Ramos (cell line): ENCODE measurements around the gene PAF1.

Experiments
- in situ Hi-C: fragments of 300-500 bp; cut with MboI; formaldehyde crosslinking; loops from one replicate; pipeline ENCODE4 v1.14.3; 2022; ENCODE audit warnings: low sequenced_read_pairs; ENCODE audit not compliant: unreplicated experiment

PAF1 gene

DNA sequence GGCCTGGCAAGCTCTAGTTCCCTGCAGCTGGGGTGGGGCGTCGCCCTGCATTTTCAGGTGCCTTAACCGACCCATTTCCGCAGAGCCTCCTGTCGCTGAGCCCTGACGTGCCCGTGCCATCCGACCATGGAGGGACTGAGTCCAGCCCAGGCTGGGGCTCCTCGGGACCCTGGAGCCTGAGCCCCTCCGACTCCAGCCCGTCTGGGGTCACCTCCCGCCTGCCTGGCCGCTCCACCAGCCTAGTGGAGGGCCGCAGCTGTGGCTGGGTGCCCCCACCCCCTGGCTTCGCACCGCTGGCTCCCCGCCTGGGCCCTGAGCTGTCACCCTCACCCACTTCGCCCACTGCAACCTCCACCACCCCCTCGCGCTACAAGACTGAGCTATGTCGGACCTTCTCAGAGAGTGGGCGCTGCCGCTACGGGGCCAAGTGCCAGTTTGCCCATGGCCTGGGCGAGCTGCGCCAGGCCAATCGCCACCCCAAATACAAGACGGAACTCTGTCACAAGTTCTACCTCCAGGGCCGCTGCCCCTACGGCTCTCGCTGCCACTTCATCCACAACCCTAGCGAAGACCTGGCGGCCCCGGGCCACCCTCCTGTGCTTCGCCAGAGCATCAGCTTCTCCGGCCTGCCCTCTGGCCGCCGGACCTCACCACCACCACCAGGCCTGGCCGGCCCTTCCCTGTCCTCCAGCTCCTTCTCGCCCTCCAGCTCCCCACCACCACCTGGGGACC is 16.9 kb upstream of the PAF1 start:
- in situ Hi-C loops, result no loop called here

DNA sequence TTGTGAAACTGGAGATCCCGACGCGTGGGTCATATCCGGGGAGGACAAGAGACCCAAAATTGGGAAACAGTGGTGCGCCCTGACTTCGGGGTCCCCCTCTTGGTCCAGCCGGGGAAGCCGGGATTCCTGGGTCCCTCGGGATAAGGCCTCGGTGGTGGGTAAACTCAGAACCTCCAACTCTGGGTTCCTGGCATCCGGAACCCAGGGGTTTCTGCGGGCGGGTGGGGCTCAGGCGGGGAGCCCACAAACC is 16.4 kb upstream of the PAF1 start:
- in situ Hi-C loops, result no loop called here

DNA sequence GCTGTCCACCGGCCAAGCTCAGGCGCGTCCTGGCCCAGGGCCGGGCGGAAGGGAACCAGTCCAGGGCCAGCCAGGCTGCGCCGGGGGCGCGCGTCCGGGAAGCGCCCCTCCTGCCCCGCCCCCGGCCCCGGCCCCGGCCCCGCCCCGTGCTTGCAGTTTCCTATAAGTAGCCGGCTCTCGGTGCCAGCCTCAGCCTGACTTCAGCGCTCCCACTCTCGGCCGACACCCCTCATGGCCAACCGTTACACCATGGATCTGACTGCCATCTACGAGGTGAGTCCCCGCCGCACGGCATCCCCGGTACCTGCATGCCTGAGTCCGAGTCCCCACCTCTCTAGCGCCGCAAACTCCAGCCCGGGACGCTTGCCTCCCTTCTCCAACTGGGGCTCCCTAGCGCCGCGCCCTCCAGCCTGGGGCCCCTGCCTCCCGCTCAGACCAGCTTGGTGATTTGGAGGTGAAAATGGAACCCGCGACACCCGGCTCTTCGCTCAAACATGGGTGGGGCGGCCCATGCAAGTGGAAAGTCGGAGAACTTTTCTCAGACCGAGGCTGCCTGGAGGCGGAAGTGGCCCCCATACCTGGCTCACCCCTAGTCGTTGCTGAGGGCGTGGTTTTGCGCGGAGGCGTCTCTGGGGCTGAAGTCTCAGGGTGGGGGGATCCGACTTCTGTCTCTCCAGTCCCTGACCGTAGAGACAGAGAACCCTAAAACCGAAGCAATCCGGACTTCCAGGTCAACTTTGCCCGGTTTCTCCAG is 15.9 kb upstream of the PAF1 start, which contains the start of gene ZFP36:
TSS of gene ZFP36 (plus strand) at position 192 of the 754 bp plus-strand sequence. CDS start at position 250, 58 bp downstream.
- in situ Hi-C loops, result no loop called here

DNA sequence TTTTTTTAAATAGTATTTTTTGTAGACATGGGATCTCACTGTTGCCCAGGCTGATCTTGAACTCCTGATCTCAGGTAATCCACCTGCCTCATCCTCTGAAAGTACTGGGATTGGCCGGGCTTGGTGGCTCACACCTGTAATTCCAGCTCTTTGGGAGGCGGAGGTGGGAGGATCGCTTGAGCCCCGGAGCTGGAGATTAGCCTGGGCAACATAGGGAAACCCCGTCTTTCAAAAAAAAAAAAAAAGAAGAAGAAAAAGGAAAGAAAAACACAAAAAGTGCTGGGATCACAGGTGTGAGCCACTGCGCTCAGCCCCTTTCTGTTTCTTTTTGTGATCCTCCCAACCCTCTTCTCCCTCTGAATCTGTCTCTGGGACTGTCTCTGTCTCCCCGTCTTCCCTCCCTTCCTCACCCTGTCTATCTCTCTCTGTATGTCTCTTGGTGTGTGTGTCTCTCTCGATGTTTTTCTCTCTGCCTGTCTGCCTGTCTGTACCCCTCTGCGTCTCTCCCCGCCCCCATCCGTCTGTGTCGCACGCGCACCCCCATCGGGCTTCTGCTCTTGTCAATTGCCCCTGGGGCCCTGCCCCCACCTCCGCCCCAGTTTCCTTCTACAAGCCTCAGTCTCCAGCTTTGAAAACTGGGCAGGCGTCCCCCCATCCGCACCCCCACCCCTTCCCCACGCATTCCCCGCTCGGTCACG is 15.2 kb upstream of the PAF1 start:
- in situ Hi-C loops, result no loop called here

DNA sequence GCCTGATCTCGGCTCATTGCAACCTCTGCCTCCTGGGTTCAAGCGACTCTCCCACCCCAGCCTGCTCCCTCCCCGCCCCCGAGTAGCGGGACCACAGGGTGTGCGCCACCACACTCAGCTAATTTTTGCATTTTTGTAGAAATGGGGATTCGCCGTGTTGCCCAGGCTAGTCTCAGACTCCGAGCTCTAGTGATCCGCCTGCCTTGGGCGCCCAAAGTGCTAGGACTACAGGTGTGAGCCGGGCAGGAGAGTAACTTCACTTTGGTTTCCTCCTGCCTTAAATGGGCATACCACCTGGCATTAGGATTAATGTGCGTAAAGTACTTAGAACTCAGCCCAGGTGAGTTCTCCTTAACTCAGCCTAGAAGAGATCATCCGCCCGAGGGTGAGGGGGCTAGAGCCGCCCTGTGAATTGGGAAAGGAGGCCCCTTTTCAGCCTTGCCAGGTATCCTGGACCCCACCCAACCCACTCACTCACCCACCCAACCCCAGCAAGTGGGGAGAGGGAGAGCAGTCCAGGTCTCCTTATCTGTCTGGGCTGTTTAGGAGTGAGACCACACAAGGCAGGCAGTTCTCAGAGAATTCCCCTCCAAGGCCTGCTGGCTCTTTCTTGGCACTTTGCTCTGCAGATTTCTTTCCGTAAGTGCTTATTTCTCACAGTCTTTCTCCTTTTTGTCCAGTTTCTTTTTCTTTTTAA is 14.5 kb upstream of the PAF1 start:
- in situ Hi-C loops, result no loop called here

DNA sequence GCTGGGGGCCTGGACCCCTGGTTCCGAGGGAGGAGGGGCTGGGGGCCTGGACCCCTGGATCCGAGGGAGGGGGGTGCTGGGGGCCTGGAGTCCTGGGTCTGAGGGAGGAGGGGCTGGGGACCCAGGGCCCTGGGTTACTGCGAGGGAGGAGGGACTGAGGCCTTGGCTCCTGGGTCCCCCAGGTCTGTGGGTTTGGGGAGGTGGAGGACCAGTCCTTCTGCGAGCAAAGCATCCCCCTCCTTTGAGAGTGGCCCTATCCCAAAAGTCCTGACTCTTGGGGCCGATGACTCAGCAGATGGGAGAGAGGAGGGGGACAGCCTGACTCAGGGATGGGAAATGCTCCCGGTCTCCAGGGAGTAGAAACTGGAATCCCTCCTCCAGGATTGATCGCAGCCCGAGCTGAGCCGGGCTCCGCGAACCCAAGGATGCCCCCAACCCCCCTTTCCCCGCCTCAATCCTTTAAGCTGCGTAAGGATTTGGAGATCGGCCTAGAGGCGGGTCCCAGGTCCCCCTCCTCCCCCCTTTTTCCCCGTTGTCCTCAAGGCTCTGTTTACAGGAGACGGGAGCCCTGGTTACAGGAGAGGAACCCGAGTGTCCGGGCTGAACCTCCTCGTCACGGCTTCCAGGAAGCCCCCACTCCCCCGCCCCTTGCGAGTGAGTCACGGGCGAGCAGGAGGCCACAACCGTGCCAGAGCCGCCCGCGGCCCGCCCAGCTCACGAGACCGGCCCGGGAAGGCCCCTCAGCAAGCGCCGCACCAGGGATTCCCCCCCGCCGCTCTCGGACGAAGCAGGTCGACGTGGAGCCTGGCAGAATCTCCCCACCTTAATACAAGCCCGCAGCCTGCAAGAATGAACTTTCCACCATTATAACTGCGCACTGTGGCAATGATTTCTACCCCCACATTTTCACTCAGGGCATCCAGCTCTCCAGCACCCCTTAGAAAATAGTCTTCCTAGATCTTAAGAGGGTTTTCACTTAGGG is 12.7 kb upstream of the PAF1 start:
- in situ Hi-C loops, result no loop called here

DNA sequence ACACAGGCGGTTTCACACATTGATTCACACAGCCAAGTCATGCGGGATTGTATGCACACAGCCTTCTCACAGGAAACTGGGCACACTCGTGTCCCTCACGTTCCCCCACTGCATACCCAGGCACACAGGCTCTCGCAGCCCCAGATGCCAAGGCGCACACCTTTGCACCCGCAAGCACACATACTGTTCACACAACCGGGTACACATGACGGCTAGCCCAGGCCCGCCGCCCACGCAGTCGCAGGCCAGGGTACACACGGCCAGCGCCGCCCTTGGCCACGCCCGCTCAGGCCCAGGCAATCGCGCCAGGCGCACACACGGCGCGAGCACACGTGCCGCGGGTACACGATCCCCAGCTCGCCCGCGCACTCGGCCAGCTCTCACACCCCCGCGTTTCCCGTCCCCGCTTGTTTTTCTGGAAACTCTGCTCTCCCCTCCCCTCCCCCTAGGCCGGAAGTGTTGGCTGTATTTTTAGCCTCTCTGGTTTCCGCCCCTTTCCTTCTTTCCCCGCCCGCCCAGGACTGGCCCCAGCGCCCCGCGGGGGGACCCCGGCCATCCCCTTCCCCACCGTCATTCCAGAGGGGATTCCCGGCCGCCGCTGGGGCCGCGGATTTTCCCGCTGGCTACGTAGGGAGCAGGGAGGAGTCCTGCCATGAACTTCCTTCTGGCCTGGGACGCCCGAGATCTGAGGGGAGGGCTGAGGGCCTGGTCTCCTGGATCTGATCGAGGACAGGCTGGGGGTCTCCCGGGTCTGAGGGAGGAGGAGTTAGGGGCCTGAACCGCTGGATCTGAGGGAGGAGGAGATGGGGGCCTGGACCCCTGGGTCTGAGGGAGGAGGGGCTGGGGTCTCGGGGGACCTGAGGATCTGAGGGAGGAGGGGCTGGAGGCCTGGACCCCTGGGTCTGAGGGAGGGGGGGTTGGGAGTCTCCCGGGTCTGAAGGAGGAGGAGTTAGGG is 11.7 kb upstream of the PAF1 start:
- in situ Hi-C loops, result no loop called here

DNA sequence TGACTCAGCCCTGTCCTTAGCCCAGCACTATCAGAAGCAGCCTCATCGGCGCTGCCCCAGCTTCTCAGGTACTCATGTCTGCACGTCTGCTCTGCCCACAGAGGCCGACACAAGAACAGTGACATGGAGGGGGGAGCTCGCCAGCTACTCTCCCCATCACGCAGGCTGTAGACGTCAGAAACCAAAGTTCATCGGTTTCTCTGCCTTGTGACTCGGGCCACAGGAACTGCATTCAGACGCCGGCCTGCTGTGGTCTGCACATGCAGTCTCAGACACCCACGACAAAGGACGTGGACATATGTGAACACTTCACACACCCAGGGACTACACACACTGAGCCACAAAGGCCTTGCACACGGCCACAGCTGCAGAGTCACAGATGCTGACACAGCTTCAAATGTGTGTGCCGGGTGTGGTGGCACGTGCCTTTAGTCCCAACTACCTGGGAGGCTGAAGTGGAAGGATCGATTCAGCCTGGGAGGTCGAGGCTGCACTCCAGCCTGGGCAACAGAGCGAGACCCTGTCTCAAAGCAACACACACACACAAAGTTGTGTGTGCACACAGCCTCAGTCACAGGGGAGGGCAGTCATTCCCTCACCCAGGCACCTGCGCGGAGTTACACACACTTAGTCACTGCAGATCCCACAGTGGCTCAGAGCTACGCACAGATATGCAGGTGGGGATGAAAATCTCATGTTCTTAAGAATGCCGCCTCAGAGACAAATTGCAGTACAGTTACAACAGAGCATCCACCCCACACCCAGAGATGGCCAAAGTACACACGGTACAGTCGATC is 10.8 kb upstream of the PAF1 start:
- in situ Hi-C loops, result no loop called here

DNA sequence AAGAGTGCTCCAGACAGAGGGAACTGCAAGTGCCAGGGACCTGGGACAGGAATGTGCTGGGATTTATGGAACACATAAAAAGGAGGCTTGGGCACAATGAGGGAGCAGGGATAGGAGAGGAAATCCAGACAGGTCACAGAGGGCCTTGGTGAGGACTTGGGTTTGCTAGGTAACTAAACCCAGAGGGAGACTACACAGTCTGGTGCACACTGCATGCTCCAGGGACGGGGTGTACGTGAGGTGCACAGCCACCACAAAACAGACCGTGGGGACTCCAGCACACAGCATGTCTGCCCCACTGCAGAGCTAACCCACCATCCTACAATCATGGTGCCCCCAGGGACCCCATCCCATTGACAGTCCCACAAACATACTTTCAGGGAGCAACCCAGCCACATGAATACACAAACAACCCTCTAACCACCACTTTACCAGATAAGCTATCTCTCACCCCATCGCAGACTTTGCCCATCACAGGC is 10.2 kb upstream of the PAF1 start:
- in situ Hi-C loops, result no loop called here

DNA sequence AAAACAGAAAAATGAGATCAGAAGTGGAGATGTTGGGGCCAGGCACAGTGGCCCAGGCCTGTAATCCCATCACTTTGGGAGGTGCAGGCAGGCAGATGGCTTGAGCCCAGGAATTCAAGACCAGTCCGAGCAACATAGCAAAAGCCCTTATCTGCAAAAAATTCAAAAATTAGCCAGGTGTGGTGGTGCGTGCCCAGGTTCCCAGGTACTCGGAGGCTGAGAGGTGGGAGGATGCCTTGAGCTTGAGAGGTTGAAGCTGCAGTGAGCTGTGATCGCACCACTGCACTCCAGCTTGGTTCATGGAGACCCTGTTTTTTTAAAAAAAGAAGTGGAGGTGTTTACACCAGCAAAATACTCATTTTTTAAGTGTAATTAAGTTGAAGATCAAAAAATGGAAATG is 9.2 kb upstream of the PAF1 start:
- in situ Hi-C loops, result no loop called here

DNA sequence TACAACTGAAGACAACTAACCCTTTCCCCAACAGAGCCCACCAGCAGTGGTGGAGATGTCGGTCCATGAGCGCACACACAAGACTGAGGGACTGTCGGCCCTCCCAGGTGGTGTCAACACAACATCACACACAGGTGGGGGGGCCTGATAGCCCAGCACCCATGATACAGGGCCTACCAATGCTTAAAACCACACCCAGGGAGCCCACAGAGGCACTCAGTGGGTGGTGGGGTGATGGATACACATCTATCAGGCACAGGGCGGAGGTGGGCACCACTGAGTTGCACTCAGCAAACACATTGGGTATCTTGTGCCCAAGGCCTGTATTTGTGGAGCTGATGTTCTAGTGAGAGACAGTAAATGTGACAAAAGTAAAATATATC is 8.8 kb upstream of the PAF1 start:
- in situ Hi-C loops, result no loop called here

DNA sequence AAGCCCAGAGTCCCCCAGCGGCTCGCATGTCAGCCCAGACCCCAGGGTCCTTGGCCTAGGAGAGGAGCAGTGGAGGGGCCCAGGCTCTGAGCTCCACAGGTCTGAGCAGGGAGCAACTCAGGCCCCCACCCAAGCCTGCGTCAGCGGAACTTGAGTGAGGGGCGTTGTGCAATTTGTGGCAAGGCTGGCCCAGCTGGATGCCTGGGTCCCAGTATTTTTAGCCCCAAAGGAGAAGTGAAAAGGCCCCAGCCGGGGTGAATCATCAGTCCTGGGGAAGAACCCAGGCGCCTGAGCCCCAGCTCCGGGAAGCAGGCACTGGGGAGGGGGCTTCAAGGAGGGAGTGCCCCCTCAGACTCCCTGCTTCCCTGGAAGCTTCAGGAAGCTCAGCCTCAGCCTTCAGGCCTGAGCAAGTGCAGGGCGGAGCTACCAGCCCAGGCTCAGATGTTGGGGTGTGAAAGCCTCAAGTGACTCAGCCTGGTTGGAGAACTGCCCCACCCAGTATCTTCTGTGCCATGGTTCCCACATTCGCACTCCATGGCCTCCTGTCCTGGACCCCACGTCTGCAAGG is 7.5 kb upstream of the PAF1 start:
- in situ Hi-C loops, result no loop called here

DNA sequence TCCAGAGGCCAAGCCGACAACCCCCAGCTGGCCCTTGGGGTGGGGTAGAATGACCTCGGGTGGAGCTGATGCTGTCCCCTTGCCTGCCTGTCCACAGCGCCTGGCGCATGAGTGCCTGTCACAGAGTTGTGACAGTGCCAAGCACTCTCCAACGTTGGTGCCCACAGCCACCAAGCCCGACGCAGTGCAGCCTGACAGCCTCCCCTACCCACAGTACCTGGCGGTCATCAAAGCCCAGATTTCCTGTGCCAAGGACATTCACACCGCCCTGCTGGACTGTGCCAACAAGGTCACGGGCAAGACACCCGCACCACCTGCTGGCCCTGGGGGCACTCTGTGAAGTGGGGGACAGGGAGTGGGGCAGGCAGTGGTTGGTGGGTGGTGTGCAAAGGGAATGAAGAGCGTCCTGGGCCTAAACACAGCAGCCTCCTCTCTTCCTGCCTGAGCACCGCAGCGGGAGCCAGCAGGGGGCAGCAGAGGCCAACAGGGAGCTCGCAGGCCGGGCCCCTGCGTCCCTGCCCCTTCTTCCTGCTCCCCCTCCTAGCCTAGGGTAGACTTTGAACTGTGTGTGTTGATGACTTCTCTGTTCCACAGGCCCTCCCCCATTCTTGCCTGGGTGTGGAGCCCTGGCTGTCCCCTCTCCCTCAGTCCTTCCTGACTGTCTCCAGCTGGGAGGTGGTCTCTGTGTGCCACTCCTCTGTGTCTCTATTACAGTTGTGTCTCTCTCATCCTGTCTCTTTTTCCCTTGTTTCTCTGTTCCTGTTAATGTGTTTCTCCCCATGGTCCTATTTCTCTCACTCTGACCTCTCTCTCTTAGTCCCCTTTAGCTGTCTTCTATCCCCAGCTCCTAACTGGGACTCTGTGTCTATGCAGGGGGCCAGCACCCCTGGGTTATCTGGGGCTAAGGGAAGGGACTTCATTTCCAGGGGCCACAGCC is 6.7 kb upstream of the PAF1 start:
- in situ Hi-C loops, result no loop called here

DNA sequence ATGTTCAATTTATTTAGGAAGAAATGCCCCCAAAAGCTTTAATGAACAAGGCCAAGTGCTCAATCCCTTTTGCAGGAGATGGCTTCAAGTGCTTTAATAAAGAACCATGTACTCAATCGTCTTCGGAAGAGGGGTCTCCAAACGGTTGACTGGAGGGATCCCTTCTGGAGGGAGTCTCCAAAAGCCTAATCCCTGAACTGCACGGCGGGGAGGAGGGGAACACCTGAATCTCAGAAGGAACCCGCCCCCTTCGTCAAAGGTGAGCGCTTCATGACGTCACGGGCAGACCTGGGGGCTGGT is 505 bp downstream of the PAF1 start:
- in situ Hi-C loops, result no loop called here

DNA sequence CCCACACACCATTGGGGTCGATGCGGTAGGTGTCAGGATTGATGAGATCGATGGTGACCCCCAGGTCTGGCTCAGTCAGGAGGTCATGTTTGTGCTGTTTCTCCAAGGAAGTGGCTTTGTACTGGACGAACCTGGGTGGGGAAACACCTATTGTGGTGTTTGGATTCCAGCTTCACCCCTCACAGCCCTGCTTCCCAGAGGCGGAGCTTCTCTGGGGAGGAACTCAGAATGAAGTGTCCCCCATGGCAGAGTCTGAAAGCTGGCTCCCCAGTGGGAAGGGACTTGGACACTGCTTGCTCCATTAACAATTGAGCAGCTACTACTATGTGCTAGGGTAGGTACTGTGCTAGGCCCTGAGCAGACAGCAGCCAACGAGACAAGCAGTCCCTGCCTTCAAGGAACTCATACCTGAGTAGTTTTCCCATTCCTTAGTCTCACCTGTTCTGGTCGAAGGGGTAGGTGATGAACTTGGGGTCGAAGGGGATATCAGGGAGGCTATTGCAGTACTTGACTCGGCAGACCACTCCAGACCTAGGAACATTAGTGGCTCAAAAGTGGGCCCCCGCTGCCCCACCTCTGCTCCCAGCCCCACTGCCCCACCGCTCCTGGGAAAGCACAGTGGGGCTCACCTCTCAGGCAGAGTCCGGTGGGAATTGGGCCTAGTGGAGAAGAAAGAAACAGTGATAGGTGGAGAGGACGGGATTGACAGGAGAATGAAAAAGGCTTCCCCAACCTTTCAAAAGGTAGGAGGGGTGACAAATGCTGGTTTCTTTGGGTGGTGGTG is 1.1 kb downstream of the PAF1 start:
- in situ Hi-C loops, result no loop called here

DNA sequence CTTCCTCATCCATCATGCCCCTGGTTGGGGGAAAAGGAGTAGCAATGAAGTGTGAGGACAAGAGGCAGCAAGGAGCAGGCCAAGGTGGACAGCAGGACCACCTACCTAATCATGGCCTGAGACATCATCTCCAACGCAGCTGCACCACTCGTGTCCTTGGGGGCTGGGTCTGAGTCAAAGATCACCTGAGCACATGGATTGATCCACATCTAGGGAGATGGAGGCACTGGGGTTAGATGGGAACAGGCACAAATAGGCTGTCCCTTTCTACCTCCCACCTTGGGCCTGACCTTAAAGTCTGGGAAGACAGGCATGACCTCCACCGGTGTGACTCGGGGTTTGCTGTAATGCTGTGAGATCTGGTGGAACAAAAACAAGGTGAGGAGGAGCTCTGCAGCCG is 2.2 kb downstream of the PAF1 start:
- in situ Hi-C loops, result no loop called here
